GM18498 (cell line): ENCODE results near the gene SMURF1.

Experiments
- ATAC-seq: cut with Tn5 transposase; IDR thresholded peaks from one replicate; pipeline ENCODE4 v1.9.1; 2021; ENCODE audit warnings: mild to moderate bottlenecking, moderate library complexity; ENCODE audit not compliant: unreplicated experiment

SMURF1 gene

GRCh38 chr7:99031496-99031895 is 112.4 kb downstream of the SMURF1 start:
- ATAC-seq, result no peak

- ATAC-seq, result no peak
These were observed 113.0 kb downstream of the SMURF1 start for GRCh38 chr7:99030951-99031350.

GRCh38 chr7:99030457-99030856 is 113.5 kb downstream of the SMURF1 start:
- ATAC-seq, result no peak

GRCh38 chr7:99029466-99030435 is 114.2 kb downstream of the SMURF1 start:
- no peak for ATAC-seq

- ATAC-seq, result no peak
These were observed 115.5 kb downstream of the SMURF1 start for GRCh38 chr7:99028261-99028973.

GRCh38 chr7:99027841-99028240 is 116.1 kb downstream of the SMURF1 start:
- no peak for ATAC-seq

- ATAC-seq, result no peak
These were observed 116.7 kb downstream of the SMURF1 start for GRCh38 chr7:99027241-99027640.

GRCh38 chr7:99024066-99024465 is 119.8 kb downstream of the SMURF1 start:
- no peak for ATAC-seq

- ATAC-seq, result no peak
These were observed 121.9 kb downstream of the SMURF1 start for GRCh38 chr7:99021941-99022560.

GRCh38 chr7:99020413-99020715 is 123.5 kb downstream of the SMURF1 start:
- ATAC-seq, result no peak

- ATAC-seq, result no peak
These were observed 124.1 kb downstream of the SMURF1 start for GRCh38 chr7:99019523-99020412.

GRCh38 chr7:99016196-99016595 is 127.7 kb downstream of the SMURF1 start:
- no peak for ATAC-seq

- no peak for ATAC-seq
These were observed 129.6 kb downstream of the SMURF1 start for GRCh38 chr7:99014113-99014985.

- no peak for ATAC-seq
These were observed 130.4 kb downstream of the SMURF1 start for GRCh38 chr7:99013266-99014112.

- no peak for ATAC-seq
These were observed 131.2 kb downstream of the SMURF1 start for GRCh38 chr7:99012722-99013121.

- ATAC-seq, result no peak
These were observed 132.1 kb downstream of the SMURF1 start for GRCh38 chr7:99011706-99012404.

GRCh38 chr7:99011341-99011705 is 132.6 kb downstream of the SMURF1 start:
- ATAC-seq, result no peak

GRCh38 chr7:99010281-99010680 is 133.6 kb downstream of the SMURF1 start:
- no peak for ATAC-seq
